ENCODE results near the gene CRYBG1.

GRCh38 chr6:106477790-106478189 is 117.3 kb downstream of the CRYBG1 start:
- TF ChIP-seq CTCF (IDR thresholded peaks at IDR 0.05) (no peak), RAD21 (conservative IDR thresholded peaks at IDR 0.05 in 1 of 2, IDR thresholded peaks at IDR 0.05 in 1 of 2) (no peak), PHF8 (IDR thresholded peaks at IDR 0.05; ENCODE audit: borderline replicate concordance, low read depth) (no peak)

Measured in A549 (cell line).